Right lobe of liver (tissue), 4 donors: ENCODE measurements around the gene DNER.

Experiments
- POLR2A ChIP-seq: fragments of 450-650 bp; IDR thresholded peaks from one replicate; pipeline ENCODE4 v1.6.1; 2017; ENCODE audit warnings: antibody characterized with exemption, mild to moderate bottlenecking
- TF ChIP-seq, protein P1 (sequence below), 4 donors: fragments of 200-600 bp in 3 of 4; fragments of 450-650 bp in 1 of 4; IDR thresholded peaks; one replicate each; pipeline versions ENCODE4 v1.5.1 to v1.8.0; 2016 to 2022; ENCODE audit warnings: antibody characterized with exemption in 4 of 4, mild to moderate bottlenecking in 2 of 4
- donor health status: DM: no; HTN: no; CAD: no.
- donor health status: DM: no; HTN: no; CAD: no.
- donor health status: DM: no; HTN: yes; CAD: no.

DNA sequence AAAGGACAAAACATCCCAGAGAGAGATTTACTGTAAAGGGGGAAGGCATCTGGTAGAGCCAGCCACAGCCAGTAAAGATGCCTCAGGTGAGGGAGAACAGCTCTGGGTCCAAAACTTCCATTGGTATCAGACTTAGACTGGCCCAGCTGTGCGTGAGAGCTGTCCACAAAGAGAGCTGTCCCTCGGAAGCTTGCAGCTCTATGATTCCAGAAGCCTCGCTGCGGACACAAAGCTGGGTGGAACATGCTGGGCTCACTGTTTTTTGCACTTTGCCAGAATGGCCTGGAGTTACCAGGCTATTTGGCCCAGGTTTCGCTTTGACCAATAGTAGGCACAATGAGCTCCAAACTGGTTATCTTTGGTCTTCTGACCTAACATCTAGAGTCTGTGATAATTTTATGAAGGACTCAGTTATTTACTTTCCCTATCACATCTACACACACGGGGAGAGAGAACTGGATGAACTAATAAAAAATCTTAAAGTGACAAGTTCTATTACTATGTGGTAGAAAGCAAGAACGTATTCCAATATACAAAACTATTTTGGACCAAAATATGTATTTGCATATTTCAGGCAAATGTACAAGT, 101.9 kb downstream of the DNER start:
- TF ChIP-seq, protein P1, sequence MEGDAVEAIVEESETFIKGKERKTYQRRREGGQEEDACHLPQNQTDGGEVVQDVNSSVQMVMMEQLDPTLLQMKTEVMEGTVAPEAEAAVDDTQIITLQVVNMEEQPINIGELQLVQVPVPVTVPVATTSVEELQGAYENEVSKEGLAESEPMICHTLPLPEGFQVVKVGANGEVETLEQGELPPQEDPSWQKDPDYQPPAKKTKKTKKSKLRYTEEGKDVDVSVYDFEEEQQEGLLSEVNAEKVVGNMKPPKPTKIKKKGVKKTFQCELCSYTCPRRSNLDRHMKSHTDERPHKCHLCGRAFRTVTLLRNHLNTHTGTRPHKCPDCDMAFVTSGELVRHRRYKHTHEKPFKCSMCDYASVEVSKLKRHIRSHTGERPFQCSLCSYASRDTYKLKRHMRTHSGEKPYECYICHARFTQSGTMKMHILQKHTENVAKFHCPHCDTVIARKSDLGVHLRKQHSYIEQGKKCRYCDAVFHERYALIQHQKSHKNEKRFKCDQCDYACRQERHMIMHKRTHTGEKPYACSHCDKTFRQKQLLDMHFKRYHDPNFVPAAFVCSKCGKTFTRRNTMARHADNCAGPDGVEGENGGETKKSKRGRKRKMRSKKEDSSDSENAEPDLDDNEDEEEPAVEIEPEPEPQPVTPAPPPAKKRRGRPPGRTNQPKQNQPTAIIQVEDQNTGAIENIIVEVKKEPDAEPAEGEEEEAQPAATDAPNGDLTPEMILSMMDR (IDR thresholded peaks at IDR 0.05) = no peak
- TF ChIP-seq POLR2A = no peak
